IPS-18c (cell line): ENCODE data around the gene GSK3B.

Experiments
- H3K4me3 ChIP-seq: 2 replicates; pipeline ENCODE4 v1.7.0; 2013; ENCODE audit warnings: low read depth, mild to moderate bottlenecking, low read length, moderate library complexity; ENCODE audit not compliant: insufficient read depth
- H3K9me3 ChIP-seq: one replicate; pipeline ENCODE4 v1.6.1; 2013; ENCODE audit warnings: mild to moderate bottlenecking, low read length, moderate library complexity; ENCODE audit not compliant: control insufficient read depth, insufficient read depth

The GSK3B gene

GRCh38 chr3:120102674-120103073, 8.4 kb upstream of the GSK3B start:
- Histone ChIP-seq H3K4me3 (no peak overlapping the region), H3K9me3 (no peaks in the 10 kb centered on the region)

GRCh38 chr3:120102232-120102631, 8.0 kb upstream of the GSK3B start:
- Histone ChIP-seq H3K4me3 (no peak overlapping the region), H3K9me3 (no peaks in the 10 kb centered on the region)

DNA sequence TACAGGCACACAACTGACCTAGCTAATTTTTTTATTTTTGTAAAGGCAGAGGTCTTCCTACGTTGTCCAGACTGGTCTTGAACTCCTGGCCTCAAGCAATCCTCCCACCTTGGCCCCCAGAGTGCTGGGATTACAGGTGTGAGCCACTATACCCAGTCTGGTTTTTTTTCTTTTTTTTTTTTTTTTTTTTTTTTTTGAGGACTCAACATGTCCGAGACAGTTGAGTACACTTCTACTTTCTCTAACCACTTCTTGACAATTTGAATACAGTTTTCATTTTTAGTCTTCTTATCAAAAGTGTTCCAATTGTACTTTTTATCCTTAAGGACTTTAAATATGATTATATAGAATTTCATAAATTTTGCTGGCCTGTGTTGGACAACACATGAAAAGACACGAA, 7.4 kb upstream of the GSK3B start:
- Histone ChIP-seq H3K9me3 (no peaks in the 10 kb centered on the region), H3K4me3 (no peak overlapping the region)

DNA sequence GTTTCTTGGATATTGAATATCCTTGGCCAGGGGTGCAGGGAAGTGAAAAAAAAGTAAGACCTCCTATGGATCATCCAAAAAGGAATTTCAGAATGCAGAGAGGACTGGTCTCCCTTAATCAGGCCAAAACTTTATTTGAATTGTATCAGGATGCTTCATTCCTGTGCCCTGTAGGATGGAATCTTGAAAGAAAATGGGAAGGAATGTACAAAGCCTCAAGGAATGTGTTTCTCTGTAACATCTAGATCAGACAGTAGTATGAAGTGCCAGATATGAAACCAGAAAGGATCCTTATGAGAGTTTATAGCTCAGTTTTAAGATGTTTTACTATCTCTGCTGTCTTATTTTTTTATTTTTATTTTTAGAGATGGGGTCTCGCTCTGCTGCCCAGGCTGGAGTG, 6.5 kb upstream of the GSK3B start:
- no peak overlapping the region for H3K4me3 ChIP-seq
- H3K9me3 ChIP-seq, result no peaks in the 10 kb centered on the region

DNA sequence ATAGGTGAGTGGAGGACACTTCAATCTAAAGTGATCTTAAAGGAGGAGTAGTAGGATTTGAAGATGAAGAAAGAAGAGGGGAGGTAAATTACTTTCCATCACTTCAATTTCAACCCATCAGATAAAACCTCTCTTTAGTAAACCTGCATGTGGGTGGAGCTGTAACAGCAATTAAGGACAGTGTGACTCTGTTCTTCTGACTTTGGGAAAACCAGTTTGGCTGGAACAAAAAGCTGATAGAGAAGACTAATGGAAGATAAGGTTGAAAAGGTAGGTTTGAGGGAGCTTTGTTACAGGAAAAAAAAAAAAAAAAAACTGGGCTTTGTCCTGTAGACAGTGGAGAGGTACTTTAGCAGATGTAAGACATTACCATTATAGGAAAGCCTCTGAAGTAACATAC, 4.5 kb upstream of the GSK3B start:
- H3K9me3 ChIP-seq, result no peaks in the 10 kb centered on the region
- H3K4me3 ChIP-seq, result no peak overlapping the region

- H3K4me3 ChIP-seq, result peak overlapping the region; percentile 92
- no peaks in the 10 kb centered on the region for H3K9me3 ChIP-seq
Observed at GRCh38 chr3:120095979-120096426, 1.8 kb upstream of the GSK3B start.

GRCh38 chr3:120095226-120095978, 1.2 kb upstream of the GSK3B start:
- H3K4me3 ChIP-seq, result peak overlapping the region; percentile 92
- no peaks in the 10 kb centered on the region for H3K9me3 ChIP-seq

DNA sequence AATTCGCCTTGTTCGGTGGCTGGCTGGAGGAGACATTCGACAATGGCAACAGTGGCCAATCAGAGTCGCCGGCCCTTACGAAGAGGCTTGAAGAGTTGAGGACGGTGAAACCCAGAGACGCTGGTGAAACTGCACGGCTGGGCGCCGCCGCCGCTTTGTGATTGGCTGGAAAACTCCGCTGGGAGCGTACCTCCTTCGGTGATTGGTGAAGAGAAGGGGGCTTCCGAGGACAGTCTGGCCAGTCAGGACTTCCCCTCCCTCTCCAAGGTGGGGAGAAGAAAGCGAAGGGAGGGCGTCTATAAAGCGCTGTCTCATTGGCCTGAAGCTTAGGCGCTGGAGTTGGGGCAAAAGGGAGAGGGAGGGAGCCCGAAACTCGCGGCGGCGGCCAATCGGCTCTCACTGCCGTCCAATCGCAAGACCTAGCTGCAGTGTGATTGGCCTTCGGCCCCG, 554 bp upstream of the GSK3B start:
- Histone ChIP-seq H3K9me3 (no peaks in the 10 kb centered on the region), H3K4me3 (peak overlapping the region; percentile 92)

DNA sequence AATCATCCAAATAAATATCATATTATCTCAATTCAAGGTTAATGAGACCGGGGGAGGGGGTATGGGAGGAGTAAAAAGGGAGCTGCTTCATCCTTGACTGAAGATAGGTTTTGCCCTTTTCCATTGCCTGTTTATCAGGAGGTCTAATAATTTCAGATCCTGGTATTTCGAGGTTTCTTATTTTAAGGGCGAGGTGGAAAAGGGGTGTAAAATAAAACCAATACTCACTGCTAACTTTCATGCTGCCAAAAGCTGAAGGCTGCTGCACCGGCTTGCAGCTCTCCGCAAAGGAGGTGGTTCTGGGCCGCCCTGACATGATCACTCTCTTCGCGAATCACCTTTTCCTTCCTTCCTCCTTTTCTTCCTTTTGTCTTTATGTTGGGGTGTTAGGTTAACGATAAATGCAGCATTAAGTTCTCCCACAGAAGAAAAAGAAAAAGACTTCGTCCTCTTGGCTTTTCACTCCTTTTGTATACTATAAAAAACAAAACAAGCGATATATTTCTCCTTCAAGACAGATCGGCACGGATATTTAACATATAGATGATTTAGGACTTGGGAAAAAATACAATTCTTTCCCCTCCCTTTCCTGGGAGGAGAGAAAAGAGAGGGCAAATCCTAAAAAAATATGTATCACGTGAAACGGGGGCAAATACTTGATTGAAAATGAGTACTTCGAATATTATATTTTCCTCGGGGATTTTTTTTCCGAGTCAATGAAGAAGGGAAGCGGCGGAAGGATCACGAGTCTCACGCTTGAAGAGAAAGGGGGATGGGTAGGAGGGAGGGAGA, 932 bp downstream of the GSK3B start:
- H3K4me3 ChIP-seq, result peak overlapping the region; percentile 92
- H3K9me3 ChIP-seq, result no peaks in the 10 kb centered on the region

DNA sequence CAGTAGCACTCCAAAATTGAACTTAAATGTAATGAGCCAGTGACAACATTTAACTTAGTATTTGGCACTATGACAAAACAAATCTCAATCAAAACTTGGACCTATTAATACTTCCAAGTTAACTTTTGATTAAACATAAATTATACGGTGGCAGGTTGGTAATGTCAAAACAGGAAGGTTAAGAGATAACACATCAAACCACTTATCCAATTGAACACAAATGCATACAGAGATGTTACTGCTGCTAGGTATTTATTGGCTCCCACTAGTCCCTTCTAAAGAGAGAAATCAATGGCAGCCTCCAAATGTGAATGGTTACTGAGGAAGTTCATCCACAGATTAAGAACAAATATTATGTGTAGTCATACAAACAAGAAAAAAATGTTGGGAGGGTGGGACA, 1.8 kb downstream of the GSK3B start:
- Histone ChIP-seq H3K4me3 (peak overlapping the region; percentile 92), H3K9me3 (no peaks in the 10 kb centered on the region)

DNA sequence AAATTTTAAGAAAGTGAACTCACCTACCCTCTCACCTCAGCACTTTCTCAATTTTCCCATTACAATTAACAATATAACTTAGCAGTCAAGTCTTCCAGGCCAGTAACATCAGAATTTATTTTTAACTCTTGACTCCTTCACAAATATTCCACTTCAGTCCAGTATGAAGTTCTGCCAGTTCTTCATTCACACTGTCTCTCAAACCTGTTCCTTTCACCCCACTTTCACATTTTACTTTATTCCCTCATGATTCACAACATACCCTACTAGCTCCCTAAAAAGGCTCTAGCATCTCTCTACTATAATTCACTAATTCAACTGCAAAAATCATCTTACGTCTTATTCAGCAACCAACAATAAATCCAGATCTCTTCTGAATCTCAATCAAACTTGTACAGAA, 3.8 kb downstream of the GSK3B start:
- Histone ChIP-seq H3K9me3 (no peaks in the 10 kb centered on the region), H3K4me3 (peak overlapping the region; percentile 37; the same call in 1 of the 2 replicates)

DNA sequence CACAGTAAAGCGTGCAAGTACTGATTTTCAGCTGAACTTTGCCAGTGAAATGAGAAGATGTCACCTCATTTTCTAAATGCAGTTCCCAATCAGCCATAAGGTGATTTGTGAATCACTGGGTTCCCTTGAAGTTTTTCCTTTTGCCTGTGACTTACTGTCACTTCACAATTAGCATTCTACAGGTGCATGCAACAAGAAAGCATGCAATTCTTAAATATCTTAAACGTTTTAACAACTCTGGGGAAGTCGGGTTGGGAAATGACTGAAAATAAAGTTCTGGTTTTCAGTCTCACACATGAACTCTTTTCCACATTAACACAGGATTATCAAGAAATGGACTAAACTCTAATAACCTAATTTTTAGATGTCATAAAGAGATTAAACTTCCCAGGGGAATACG, 5.2 kb downstream of the GSK3B start:
- Histone ChIP-seq H3K4me3 (no peak overlapping the region), H3K9me3 (no peaks in the 10 kb centered on the region)

DNA sequence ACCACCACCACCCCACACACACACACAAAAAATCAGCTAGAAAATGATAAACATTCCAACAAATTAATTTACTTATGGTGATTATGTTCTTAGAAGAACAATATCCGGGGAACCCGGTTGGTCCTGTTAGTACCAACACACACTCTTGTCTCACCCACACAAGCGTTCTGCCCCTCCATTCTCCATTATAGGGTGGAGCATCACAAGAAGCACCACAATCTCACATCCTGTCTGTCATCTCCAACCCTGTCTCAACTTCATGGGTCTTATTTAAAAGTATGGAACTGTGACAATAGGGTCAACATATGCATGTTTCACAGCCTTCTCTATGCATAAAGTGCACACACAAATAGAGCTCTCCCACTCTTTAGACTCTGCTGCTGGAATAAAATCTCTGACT, 5.6 kb downstream of the GSK3B start:
- Histone ChIP-seq H3K9me3 (no peaks in the 10 kb centered on the region), H3K4me3 (no peak overlapping the region)

- Histone ChIP-seq H3K4me3 (no peak overlapping the region), H3K9me3 (no peaks in the 10 kb centered on the region)
Observed at GRCh38 chr3:120081719-120082118, 12.5 kb downstream of the GSK3B start.

- no peak overlapping the region for H3K4me3 ChIP-seq
- no peaks in the 10 kb centered on the region for H3K9me3 ChIP-seq
Observed at GRCh38 chr3:120080836-120081235, 13.4 kb downstream of the GSK3B start.

DNA sequence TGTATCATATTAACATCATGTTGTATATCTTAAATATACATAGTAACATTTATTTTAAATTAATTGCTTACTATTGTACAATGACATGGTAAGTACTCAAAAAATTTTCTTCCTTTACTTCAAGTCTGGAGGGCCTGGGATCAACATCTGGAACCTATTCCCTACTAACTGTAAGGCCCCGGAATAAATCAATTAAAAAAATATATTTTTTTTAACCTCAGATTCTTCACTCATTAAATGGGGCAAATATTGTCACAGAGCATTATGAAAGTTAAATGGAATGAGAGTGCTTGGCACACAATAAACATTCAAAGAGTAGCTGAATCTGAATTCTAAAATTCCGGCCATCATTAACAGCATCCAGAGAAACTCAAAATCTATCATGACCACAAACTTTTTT, 16.5 kb downstream of the GSK3B start:
- H3K4me3 ChIP-seq, result no peak overlapping the region

DNA sequence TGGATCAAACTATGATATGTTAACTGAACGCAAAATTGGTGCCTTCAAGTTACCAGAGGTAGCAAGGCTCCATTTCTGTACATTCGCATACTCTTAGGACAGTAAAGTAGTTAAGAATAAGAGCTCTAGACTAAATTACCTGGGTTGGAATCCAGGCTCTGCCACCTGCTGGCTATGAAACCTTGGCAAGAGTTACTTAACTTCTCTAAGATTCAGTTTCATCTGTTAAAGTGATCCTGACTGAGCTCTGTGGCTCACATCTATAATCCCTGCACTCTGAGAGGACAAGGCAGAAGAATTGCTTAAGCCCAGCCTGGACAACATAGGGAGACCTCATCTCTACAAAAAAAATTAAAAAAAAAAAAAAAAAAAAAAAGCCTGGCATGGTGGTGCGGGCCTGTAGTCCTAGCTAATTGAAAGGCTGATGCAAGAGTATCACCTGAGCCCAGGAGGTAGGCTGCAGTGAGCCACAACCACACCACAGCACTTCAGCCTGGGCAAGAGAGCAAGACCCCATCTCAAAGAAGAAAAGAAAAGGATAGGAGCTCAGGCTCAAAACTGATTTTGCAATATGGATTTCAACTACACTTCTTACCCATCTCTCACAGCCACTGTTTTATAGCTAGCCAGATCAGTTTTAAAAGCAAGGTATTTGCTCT, 21.3 kb downstream of the GSK3B start:
- H3K9me3 ChIP-seq, result no peaks in the 10 kb centered on the region
- H3K4me3 ChIP-seq, result no peak overlapping the region

More for the DNA sequence above, 16.5 kb downstream of the GSK3B start:
- H3K9me3 ChIP-seq, result no peaks in the 10 kb centered on the region

DNA sequence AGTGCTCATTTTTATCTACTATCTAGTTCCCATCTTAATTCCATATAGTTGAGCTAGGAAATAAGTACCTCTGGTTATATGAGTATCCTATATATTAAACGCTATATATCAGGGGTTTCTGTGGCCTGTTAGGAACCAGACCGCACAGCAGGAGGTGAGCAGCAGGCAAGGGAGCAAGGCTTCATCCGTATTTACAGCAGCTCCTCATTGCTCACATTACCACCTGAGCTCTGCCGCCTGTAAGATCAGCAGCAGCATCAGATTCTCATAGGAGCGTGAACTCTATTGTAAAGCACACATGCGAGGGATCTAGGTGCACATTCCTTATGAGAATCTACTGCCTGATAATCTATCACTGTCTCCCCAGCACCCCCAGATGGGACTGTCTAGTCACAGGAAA, 23.0 kb downstream of the GSK3B start:
- Histone ChIP-seq H3K4me3 (no peak overlapping the region), H3K9me3 (no peaks in the 10 kb centered on the region)
